ENCODE data around the gene MYO1B. TPM values are rescaled to one million over a fixed set of nuclear protein-coding genes. Genes with fewer than 3 reads are reported as not detected.

MYO1B gene
- total and polyA plus RNA-seq, 10 of the 15 experiments (the other 5 are each of a cell fraction or from before 2014, with no cell fraction given): 0.10 to 4.2 (median 1.6) TPM

DNA sequence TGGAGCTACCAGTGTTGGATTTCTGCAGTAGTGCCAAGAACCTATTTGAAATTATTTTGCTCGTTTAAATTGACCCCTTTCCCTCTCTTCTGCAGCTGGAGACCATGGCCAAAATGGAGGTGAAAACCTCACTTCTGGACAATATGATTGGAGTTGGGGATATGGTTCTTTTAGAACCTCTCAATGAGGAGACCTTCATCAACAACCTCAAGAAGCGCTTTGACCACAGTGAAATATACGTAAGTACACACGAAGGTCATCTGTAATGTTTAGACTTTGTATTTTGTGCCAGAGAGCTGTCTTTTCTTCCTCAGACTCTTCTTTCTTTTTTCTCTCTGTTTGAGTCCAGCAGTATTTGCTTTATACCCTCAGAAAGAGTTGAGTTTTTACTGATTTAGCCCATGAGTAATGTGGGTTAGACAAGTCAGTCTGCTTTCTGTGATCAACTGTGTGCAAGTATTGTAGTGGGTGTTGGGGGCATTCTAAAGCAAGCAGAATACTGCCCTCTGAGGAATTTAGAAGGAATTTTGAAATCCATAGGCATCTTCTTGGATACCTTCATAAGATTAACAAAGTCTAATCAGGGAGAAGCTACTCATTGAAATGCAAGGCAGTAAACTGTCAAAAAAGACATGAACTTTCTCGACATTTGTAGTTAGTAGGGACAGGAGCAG, 31.7 kb downstream of the MYO1B start:
- no TSS peak for BruUV-seq (replicated peaks)
- ChIA-PET POLR2A (no interaction called here), CTCF (interaction anchor here (1.2 kb wide), 1 partner anchor 121 kb away, joined by 3 read pairs; no protein-coding TSS in a partner anchor), SMC1A (ENCODE audit: uncharacterized antibody, unreplicated experiment) (no interaction called here), RAD21 (ENCODE audit: unreplicated experiment) (no interaction called here)
- no peak for ATAC-seq
- Histone ChIP-seq H3K27ac (ENCODE audit: control insufficient read depth, insufficient read depth) (no peak overlapping the region), H3K79me2 (ENCODE audit: control insufficient read depth, insufficient read depth, low read length) (no peaks in the 10 kb centered on the region), H3K36me3 (ENCODE audit: control insufficient read depth in 2 of 2, insufficient read depth in 2 of 2, low read length in 1 of 2) (no peaks in the 10 kb centered on the region), H3K4me1 (ENCODE audit: control insufficient read depth, insufficient read depth, low read length) (no peaks in the 10 kb centered on the region), H3K9ac (ENCODE audit: control insufficient read depth, insufficient read depth, low read length) (no peak overlapping the region), H3K27me3 (replicated peaks in 1 of 2; ENCODE audit: control insufficient read depth in 2 of 2, insufficient read depth in 2 of 2, low read length in 1 of 2) (peaks cover 0 to 3% of the 10 kb centered on the region in 2 experiments; a peak in 2 of 4 replicates), H3K4me3 (no peak overlapping the region), H3K4me2 (ENCODE audit: control insufficient read depth, insufficient read depth) (no peak overlapping the region), H2AFZ (ENCODE audit: control insufficient read depth, low read depth, low read length) (no peak overlapping the region), H4K20me1 (ENCODE audit: control insufficient read depth, insufficient read depth) (no peaks in the 10 kb centered on the region), H3K9me3 (replicated peaks; ENCODE audit: control insufficient read depth, insufficient read depth, low read length) (no peaks in the 10 kb centered on the region)
- TF ChIP-seq SREBF1 (IDR thresholded peaks at IDR 0.05; ENCODE audit: low read length) (no peak), TBL1XR1 (IDR thresholded peaks at IDR 0.05; ENCODE audit: low read depth, low read length) (no peak), NR2F1 (conservative IDR thresholded peaks at IDR 0.05) (no peak), POLR2A (IDR thresholded peaks at IDR 0.05; ENCODE audit: low read depth, low read length) (no peak), TCF12 (IDR thresholded peaks at IDR 0.05; ENCODE audit: low read depth, low read length) (no peak), TARDBP (IDR thresholded peaks at IDR 0.05; ENCODE audit: borderline replicate concordance) (no peak), NFYB (IDR thresholded peaks at IDR 0.05; ENCODE audit: insufficient read depth, low read depth, low read length) (no peak), POLR2AphosphoS5 (IDR thresholded peaks at IDR 0.05; ENCODE audit: low read length) (no peak), STAT3 (IDR thresholded peaks at IDR 0.05; ENCODE audit: low read depth, low read length) (no peak), FOXK2 (IDR thresholded peaks at IDR 0.05) (no peak), YY1 (IDR thresholded peaks at IDR 0.05; ENCODE audit: low read depth, low read length) (no peak), CREB1 (IDR thresholded peaks at IDR 0.05; ENCODE audit: low read depth) (no peak), YBX1 (IDR thresholded peaks at IDR 0.05) (no peak), ZNF274 (IDR thresholded peaks at IDR 0.05; ENCODE audit: insufficient read depth, insufficient read length) (no peak), JUND (IDR thresholded peaks at IDR 0.05; ENCODE audit: low read depth, low read length) (no peak), IKZF1 (conservative IDR thresholded peaks at IDR 0.05) (no peak)
- TF ChIP-seq, protein P1, sequence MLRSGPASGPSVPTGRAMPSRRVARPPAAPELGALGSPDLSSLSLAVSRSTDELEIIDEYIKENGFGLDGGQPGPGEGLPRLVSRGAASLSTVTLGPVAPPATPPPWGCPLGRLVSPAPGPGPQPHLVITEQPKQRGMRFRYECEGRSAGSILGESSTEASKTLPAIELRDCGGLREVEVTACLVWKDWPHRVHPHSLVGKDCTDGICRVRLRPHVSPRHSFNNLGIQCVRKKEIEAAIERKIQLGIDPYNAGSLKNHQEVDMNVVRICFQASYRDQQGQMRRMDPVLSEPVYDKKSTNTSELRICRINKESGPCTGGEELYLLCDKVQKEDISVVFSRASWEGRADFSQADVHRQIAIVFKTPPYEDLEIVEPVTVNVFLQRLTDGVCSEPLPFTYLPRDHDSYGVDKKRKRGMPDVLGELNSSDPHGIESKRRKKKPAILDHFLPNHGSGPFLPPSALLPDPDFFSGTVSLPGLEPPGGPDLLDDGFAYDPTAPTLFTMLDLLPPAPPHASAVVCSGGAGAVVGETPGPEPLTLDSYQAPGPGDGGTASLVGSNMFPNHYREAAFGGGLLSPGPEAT (IDR thresholded peaks at IDR 0.05; ENCODE audit: low read depth): no peak
- no peak for DNase-seq (ENCODE audit: low read depth, low spot score)
- no peak for FAIRE-seq
- WGBS (ENCODE audit: insufficient coverage, insufficient replicate concordance, low lambda C conversion rate, missing lambda C conversion rate): 23% methylated on average over 5 of the region's 5 CpGs
- in situ Hi-C loops (cut with MboI): no loop called here
- intact Hi-C loops (cut with micrococcal nuclease; ENCODE audit: unreplicated experiment): no loop called here

Data from GM12878 (cell line).